GM23338 (cell line): Measurements from ENCODE around the gene TMEM59. TPM values are rescaled to one million over a fixed set of nuclear protein-coding genes. Genes with fewer than 3 reads are reported as not detected.

Experiments
- ATAC-seq: fragments of 200-7000 bp; cut with Tn5 transposase; 3 replicates; pipeline ENCODE4 v1.9.1; 2020
- DNase-seq: peaks from one replicate; pipeline ENCODE4 v3.0.0-alpha.2; 2015; ENCODE audit warnings: low spot score
- H2AFZ ChIP-seq: fragments of 200-600 bp; sonication (generic); 2 replicates; pipeline ENCODE4 v1.8.0; 2016; ENCODE audit warnings: antibody characterized with exemption, mild to moderate bottlenecking, moderate library complexity
- H3F3A ChIP-seq: fragments of 200-600 bp; sonication (generic); replicated peaks from 2 replicates; pipeline ENCODE4 v1.8.0; 2017; ENCODE audit warnings: antibody characterized with exemption, mixed run types, low read depth
- H3K27ac ChIP-seq: fragments of 200-600 bp; sonication (generic); 2 replicates; pipeline ENCODE4 v1.6.1; 2016; ENCODE audit warnings: low read depth
- H3K27me3 ChIP-seq: fragments of 200-600 bp; sonication (generic); 2 replicates; pipeline ENCODE4 v1.8.0; 2016; ENCODE audit warnings: mild to moderate bottlenecking, mixed run types, moderate library complexity; ENCODE audit not compliant: insufficient read depth
- H3K36me3 ChIP-seq: fragments of 200-600 bp; sonication (generic); 2 replicates; pipeline ENCODE4 v1.8.0; 2016; ENCODE audit warnings: mild to moderate bottlenecking; ENCODE audit not compliant: insufficient read depth
- H3K4me1 ChIP-seq: fragments of 200-600 bp; sonication (generic); 2 replicates; pipeline ENCODE4 v1.8.0; 2016; ENCODE audit warnings: mild to moderate bottlenecking, moderate library complexity; ENCODE audit not compliant: insufficient read depth
- H3K4me2 ChIP-seq: fragments of 200-600 bp; sonication (generic); 2 replicates; pipeline ENCODE4 v1.7.1; 2017; ENCODE audit warnings: mixed run types
- H3K4me3 ChIP-seq: fragments of 200-600 bp; sonication (generic); 2 replicates; pipeline ENCODE4 v1.6.1; 2016; ENCODE audit warnings: mixed run types
- H3K79me2 ChIP-seq: fragments of 200-600 bp; sonication (generic); replicated peaks from 2 replicates; pipeline ENCODE4 v1.8.0; 2017; ENCODE audit warnings: mild to moderate bottlenecking; ENCODE audit not compliant: insufficient read depth
- H3K9me2 ChIP-seq: fragments of 200-600 bp; sonication (generic); 2 replicates; pipeline ENCODE4 v1.8.0; 2017; ENCODE audit not compliant: insufficient read depth
- H4K20me1 ChIP-seq: fragments of 200-600 bp; sonication (generic); replicated peaks from 2 replicates; pipeline ENCODE4 v1.8.0; 2017; ENCODE audit warnings: mild to moderate bottlenecking; ENCODE audit not compliant: insufficient read depth
- H3K27ac Mint-ChIP-seq: 2 replicates; pipeline ENCODE4 v1.8.0; 2020; ENCODE audit warnings: inconsistent platforms, mild to moderate bottlenecking, moderate library complexity, mixed read lengths
- H3K27me3 Mint-ChIP-seq: 3 replicates; pipeline ENCODE4 v1.8.0; 2022; ENCODE audit warnings: low read depth, mild to moderate bottlenecking, moderate library complexity, mixed read lengths, inconsistent platforms; ENCODE audit not compliant: insufficient read depth, poor library complexity
- H3K36me3 Mint-ChIP-seq: 3 replicates; pipeline ENCODE4 v1.8.0; 2021; ENCODE audit warnings: low read depth, mild to moderate bottlenecking, inconsistent platforms, moderate library complexity, mixed read lengths
- H3K4me1 Mint-ChIP-seq: 3 replicates; pipeline ENCODE4 v1.8.0; 2020; ENCODE audit warnings: mild to moderate bottlenecking, inconsistent platforms, mixed read lengths
- H3K4me3 Mint-ChIP-seq: 3 replicates; pipeline ENCODE4 v1.8.0; 2021; ENCODE audit warnings: moderate library complexity, mild to moderate bottlenecking, inconsistent platforms, mixed read lengths
- H3K9me3 Mint-ChIP-seq: 3 replicates; pipeline ENCODE4 v1.8.0; 2020; ENCODE audit warnings: moderate library complexity, mild to moderate bottlenecking, inconsistent platforms, mixed read lengths
- CREB1 ChIP-seq: fragments of 250-450 bp; sonication (Bioruptor Pico); IDR thresholded peaks from 2 replicates; pipeline ENCODE4 v1.5.0; 2020; ENCODE audit warnings: low read depth, mild to moderate bottlenecking, moderate library complexity
- CTCF ChIP-seq, 2 experiments: fragments of 200-600 bp in 1 of 2; sonication (generic) in 1 of 2; conservative IDR thresholded peaks; 2 replicates each; pipeline versions ENCODE4 v1.5.1 to v1.6.1; 2016 to 2017; ENCODE audit warnings: antibody characterized with exemption in 2 of 2, low read depth in 2 of 2, mild to moderate bottlenecking in 2 of 2, moderate library complexity in 1 of 2
- ETS1 ChIP-seq: IDR thresholded peaks from 2 replicates; pipeline ENCODE4 v1.6.1; 2016; ENCODE audit warnings: antibody characterized with exemption
- EZH2phosphoT487 ChIP-seq: fragments of 200-600 bp; sonication (generic); IDR thresholded peaks from one replicate; pipeline ENCODE4 v1.8.1; 2018; ENCODE audit warnings: antibody characterized with exemption; ENCODE audit not compliant: unreplicated experiment
- JUNB ChIP-seq: IDR thresholded peaks from one replicate; pipeline ENCODE4 v1.6.1; 2016; ENCODE audit warnings: antibody characterized with exemption; ENCODE audit not compliant: unreplicated experiment
- NANOG ChIP-seq: IDR thresholded peaks from 2 replicates; pipeline ENCODE4 v1.6.1; 2016; ENCODE audit warnings: antibody characterized with exemption, borderline replicate concordance
- POLR2AphosphoS5 ChIP-seq: IDR thresholded peaks from 2 replicates; pipeline ENCODE4 v1.6.1; 2016; ENCODE audit warnings: antibody characterized with exemption, low read depth
- REST ChIP-seq: IDR thresholded peaks from one replicate; pipeline ENCODE4 v1.6.1; 2018; ENCODE audit warnings: antibody characterized with exemption; ENCODE audit not compliant: unreplicated experiment
- STAT1 ChIP-seq: IDR thresholded peaks from one replicate; pipeline ENCODE4 v1.6.1; 2016; ENCODE audit warnings: antibody characterized with exemption; ENCODE audit not compliant: unreplicated experiment
- ZNF114 ChIP-seq: fragments of 250-450 bp; sonication (Bioruptor Pico); IDR thresholded peaks from 2 replicates; pipeline ENCODE4 v1.5.0; 2020; ENCODE audit warnings: mild to moderate bottlenecking, moderate library complexity
- ZNF331 ChIP-seq: fragments of 250-450 bp; sonication (Bioruptor Pico); IDR thresholded peaks from 2 replicates; pipeline ENCODE4 v1.5.0; 2020; ENCODE audit warnings: low read depth, mild to moderate bottlenecking, moderate library complexity
- ZNF462 ChIP-seq: fragments of 250-450 bp; sonication (Bioruptor Pico); IDR thresholded peaks from 2 replicates; pipeline ENCODE4 v1.5.0; 2020; ENCODE audit warnings: mild to moderate bottlenecking, moderate library complexity
- polyA plus RNA-seq: library from polyadenylated mRNA; unstranded; fragments of >200 nt; fragmentation: Nextera tagmentation; extraction: Ambion mirVana; gene quantifications from 2 replicates; pipeline ENCODE4 v1.2.1, GENCODE V29; 2016
- total RNA-seq: library from RNA; depleted of rRNA; stranded (reverse); fragments of >200 nt; shearing (Covaris generic); gene quantifications from 2 replicates; pipeline ENCODE4 v1.2.3, GENCODE V29; 2014

Gene TMEM59
- total and polyA plus RNA-seq, 2 experiments from 2014 or later = 81.9 to 132 TPM

GRCh38 chr1:54024358-54024757 is 28.6 kb downstream of the TMEM59 start:
- Mint-ChIP-seq H3K36me3 (no peaks in the 10 kb centered on the region), H3K9me3 (no peaks in the 10 kb centered on the region), H3K4me1 (no peaks in the 10 kb centered on the region; the same call in 2 of the 3 replicates), H3K27me3 (peaks cover 6% of the 10 kb centered on the region), H3K27ac (no peak overlapping the region), H3K4me3 (no peak overlapping the region)
- Histone ChIP-seq H3K4me1 (no peaks in the 10 kb centered on the region), H3K79me2 (no peaks in the 10 kb centered on the region), H3K4me2 (no peak overlapping the region), H3K9me2 (no peaks in the 10 kb centered on the region), H4K20me1 (no peaks in the 10 kb centered on the region), H3K27ac (no peak overlapping the region), H3K4me3 (no peak overlapping the region), H3F3A (no peaks in the 10 kb centered on the region), H2AFZ (no peak overlapping the region), H3K27me3 (no peaks in the 10 kb centered on the region), H3K36me3 (0 out of 2 replicates have a peak, but pooled peaks cover 2% of the 10 kb centered on the region)
- TF ChIP-seq EZH2phosphoT487 (no peak), NANOG (no peak), REST (no peak), STAT1 (no peak), CREB1 (no peak), ZNF331 (no peak), CTCF (conservative IDR thresholded peaks at IDR 0.05; ENCODE audit: low read depth in 2 of 2) (no peak), ZNF114 (no peak), ETS1 (no peak), POLR2AphosphoS5 (no peak), ZNF462 (CRISPR knock-in tag) (no peak), JUNB (no peak)
- DNase-seq (no peak), ATAC-seq (no peak)
